Loucy (cell line): ENCODE measurements around the gene TBC1D22A.

Experiments
- H2AFZ ChIP-seq: fragments of 200-600 bp; sonication (generic); 2 replicates; pipeline ENCODE4 v1.6.0; 2016; ENCODE audit warnings: antibody characterized with exemption, mild to moderate bottlenecking, low read length, moderate library complexity
- H3F3A ChIP-seq: fragments of 200-600 bp; 2 replicates; pipeline ENCODE4 v1.6.0; 2016; ENCODE audit warnings: antibody characterized with exemption, low read depth, mild to moderate bottlenecking
- H3K27me3 ChIP-seq: fragments of 200-600 bp; sonication (generic); 2 replicates; pipeline ENCODE4 v1.6.1; 2014; ENCODE audit warnings: low read length, mild to moderate bottlenecking; ENCODE audit not compliant: insufficient read depth, poor library complexity, severe bottlenecking
- H3K36me3 ChIP-seq: fragments of 200-600 bp; sonication (generic); 2 replicates; pipeline ENCODE4 v1.6.1; 2016; ENCODE audit warnings: low read length; ENCODE audit not compliant: insufficient read depth
- H3K4me1 ChIP-seq: fragments of 200-600 bp; sonication (generic); 2 replicates; pipeline ENCODE4 v1.5.1; 2014; ENCODE audit warnings: low read length, mild to moderate bottlenecking; ENCODE audit not compliant: insufficient read depth, poor library complexity, severe bottlenecking
- H3K4me2 ChIP-seq: fragments of 200-600 bp; sonication (generic); 2 replicates; pipeline ENCODE4 v1.6.0; 2014; ENCODE audit warnings: antibody characterized with exemption, low read length, low read depth, mild to moderate bottlenecking; ENCODE audit not compliant: poor library complexity, severe bottlenecking
- H3K4me3 ChIP-seq: fragments of 200-600 bp; sonication (generic); 2 replicates; pipeline ENCODE4 v1.5.1; 2014; ENCODE audit warnings: low read length, mild to moderate bottlenecking, mixed read lengths; ENCODE audit not compliant: poor library complexity, severe bottlenecking
- H3K79me2 ChIP-seq: fragments of 200-600 bp; sonication (generic); 2 replicates; pipeline ENCODE4 v1.6.1; 2014; ENCODE audit warnings: low read length; ENCODE audit not compliant: insufficient read depth
- H3K9ac ChIP-seq: fragments of 200-600 bp; sonication (generic); 2 replicates; pipeline ENCODE4 v1.6.0; 2014; ENCODE audit warnings: mild to moderate bottlenecking, low read depth, low read length, moderate library complexity; ENCODE audit not compliant: poor library complexity, severe bottlenecking
- H3K9me2 ChIP-seq: fragments of 200-600 bp; sonication (generic); replicated peaks from 2 replicates; pipeline ENCODE4 v1.6.1; 2016; ENCODE audit warnings: low read depth, low read length, mixed read lengths
- H3K9me3 ChIP-seq: fragments of 200-600 bp; sonication (generic); 2 replicates; pipeline ENCODE4 v1.6.1; 2014; ENCODE audit warnings: mild to moderate bottlenecking, antibody characterized with exemption, low read length, low read depth; ENCODE audit not compliant: insufficient read depth
- H4K20me1 ChIP-seq: fragments of 200-600 bp; sonication (generic); 2 replicates; pipeline ENCODE4 v1.6.0; 2014; ENCODE audit warnings: antibody characterized with exemption, low read length, mild to moderate bottlenecking; ENCODE audit not compliant: insufficient read depth, poor library complexity, severe bottlenecking
- EZH2phosphoT487 ChIP-seq: fragments of 200-600 bp; IDR thresholded peaks from 2 replicates; pipeline ENCODE4 v1.6.1; 2018; ENCODE audit warnings: antibody characterized with exemption, mild to moderate bottlenecking, moderate library complexity, borderline replicate concordance
- TF ChIP-seq, protein P1 (sequence below): fragments of 200-600 bp; sonication (generic); conservative IDR thresholded peaks from 2 replicates; pipeline ENCODE4 v1.5.1; 2014; ENCODE audit warnings: mild to moderate bottlenecking, antibody characterized with exemption, low read length

TBC1D22A gene

DNA sequence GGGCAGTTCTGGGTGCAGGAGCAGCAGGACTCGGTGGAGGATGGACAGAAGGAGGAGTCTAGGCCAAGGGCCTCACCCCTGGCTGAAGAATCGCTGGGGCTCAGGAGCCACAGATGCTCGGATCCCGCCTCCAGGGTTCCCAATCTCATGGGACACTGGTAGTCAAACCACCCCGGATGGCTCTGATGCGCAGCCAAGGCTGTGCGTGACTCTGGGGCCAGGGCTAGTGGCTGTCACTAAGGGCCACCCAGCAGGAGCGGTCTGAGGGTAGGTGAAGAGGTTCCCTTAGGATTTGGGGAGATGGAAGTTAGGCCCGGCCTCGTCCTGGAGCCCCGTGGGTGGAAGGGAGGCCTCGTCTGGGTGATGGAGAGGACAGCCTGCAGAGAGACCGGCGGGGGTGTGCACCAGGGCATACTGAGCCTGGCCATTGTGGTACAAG is 300.6 kb downstream of the TBC1D22A start:
- Histone ChIP-seq H3K9me2 (no peaks in the 10 kb centered on the region), H3K9ac (no peak overlapping the region), H3K9me3 (no peaks in the 10 kb centered on the region), H3K4me1 (peaks cover 15% of the 10 kb centered on the region), H4K20me1 (no peaks in the 10 kb centered on the region), H3K27me3 (no peaks in the 10 kb centered on the region), H2AFZ (no peak overlapping the region), H3K4me3 (no peak overlapping the region), H3K79me2 (peaks cover 12% of the 10 kb centered on the region; the same call in 1 of the 2 replicates), H3K4me2 (no peak overlapping the region), H3K36me3 (peaks cover 25% of the 10 kb centered on the region; the same call in 1 of the 2 replicates), H3F3A (no peaks in the 10 kb centered on the region)
- TF ChIP-seq, protein P1, sequence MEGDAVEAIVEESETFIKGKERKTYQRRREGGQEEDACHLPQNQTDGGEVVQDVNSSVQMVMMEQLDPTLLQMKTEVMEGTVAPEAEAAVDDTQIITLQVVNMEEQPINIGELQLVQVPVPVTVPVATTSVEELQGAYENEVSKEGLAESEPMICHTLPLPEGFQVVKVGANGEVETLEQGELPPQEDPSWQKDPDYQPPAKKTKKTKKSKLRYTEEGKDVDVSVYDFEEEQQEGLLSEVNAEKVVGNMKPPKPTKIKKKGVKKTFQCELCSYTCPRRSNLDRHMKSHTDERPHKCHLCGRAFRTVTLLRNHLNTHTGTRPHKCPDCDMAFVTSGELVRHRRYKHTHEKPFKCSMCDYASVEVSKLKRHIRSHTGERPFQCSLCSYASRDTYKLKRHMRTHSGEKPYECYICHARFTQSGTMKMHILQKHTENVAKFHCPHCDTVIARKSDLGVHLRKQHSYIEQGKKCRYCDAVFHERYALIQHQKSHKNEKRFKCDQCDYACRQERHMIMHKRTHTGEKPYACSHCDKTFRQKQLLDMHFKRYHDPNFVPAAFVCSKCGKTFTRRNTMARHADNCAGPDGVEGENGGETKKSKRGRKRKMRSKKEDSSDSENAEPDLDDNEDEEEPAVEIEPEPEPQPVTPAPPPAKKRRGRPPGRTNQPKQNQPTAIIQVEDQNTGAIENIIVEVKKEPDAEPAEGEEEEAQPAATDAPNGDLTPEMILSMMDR, result no peak
- TF ChIP-seq EZH2phosphoT487, result no peak

DNA sequence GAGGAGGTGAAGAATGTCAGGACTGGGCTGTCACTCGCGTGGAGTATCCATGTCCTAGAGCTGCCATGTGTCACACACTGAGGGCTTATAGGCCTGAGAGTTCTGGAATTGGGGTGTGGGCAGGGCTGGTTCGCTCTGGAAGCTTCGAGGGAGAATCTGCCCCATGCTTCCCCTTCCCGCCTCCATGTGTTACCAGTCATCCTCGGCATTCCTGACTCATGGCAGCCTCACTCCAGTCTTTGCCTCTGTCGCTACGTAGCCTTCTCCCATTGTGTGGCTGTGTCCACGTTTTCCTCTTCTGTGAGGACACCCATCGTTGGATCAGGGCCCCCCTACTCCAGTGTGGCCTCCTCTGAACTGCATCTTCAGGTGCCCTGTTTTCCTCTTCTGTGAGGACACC is 301.2 kb downstream of the TBC1D22A start:
- H3K9ac ChIP-seq, result no peak overlapping the region
- no peak overlapping the region for H3K4me2 ChIP-seq
- no peaks in the 10 kb centered on the region for H3K9me2 ChIP-seq
- no peak for TF ChIP-seq EZH2phosphoT487
- TF ChIP-seq, protein P1, result no peak
- H2AFZ ChIP-seq, result no peak overlapping the region
- no peak overlapping the region for H3K4me3 ChIP-seq
- H3F3A ChIP-seq, result no peaks in the 10 kb centered on the region
- H3K36me3 ChIP-seq, result peaks cover 25% of the 10 kb centered on the region; the same call in 1 of the 2 replicates
- H3K79me2 ChIP-seq, result peaks cover 10% of the 10 kb centered on the region; the same call in 1 of the 2 replicates
- H4K20me1 ChIP-seq, result no peaks in the 10 kb centered on the region
- no peaks in the 10 kb centered on the region for H3K9me3 ChIP-seq
- H3K27me3 ChIP-seq, result no peaks in the 10 kb centered on the region
- peaks cover 20% of the 10 kb centered on the region for H3K4me1 ChIP-seq

DNA sequence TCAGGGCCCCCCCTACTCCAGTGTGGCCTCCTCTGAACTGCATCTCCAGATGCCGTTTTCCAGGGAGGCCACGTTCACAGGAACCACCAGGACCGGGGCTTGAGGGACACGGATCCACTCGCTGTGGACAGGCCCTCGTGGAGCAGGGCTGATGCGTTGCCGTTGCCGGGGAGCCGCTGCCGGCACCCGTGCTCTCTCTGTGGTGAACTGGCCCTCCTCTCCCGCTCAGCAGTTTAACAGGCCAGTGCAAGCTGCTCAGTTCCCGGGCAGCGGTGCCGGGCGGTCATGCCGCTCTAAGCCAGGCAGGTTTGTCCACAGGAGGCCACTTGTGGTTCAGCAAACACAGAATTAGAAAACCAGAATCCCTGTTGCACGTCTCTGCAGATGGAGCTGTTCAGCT is 301.6 kb downstream of the TBC1D22A start:
- no peaks in the 10 kb centered on the region for H3K9me3 ChIP-seq
- H3K4me1 ChIP-seq, result peaks cover 19% of the 10 kb centered on the region
- no peak overlapping the region for H3K9ac ChIP-seq
- TF ChIP-seq, protein P1, result no peak
- TF ChIP-seq EZH2phosphoT487, result no peak
- H2AFZ ChIP-seq, result no peak overlapping the region
- no peak overlapping the region for H3K4me2 ChIP-seq
- no peaks in the 10 kb centered on the region for H3K9me2 ChIP-seq
- H3K36me3 ChIP-seq, result peaks cover 25% of the 10 kb centered on the region; the same call in 1 of the 2 replicates
- H3K4me3 ChIP-seq, result no peak overlapping the region
- H4K20me1 ChIP-seq, result peaks cover 2% of the 10 kb centered on the region
- no peaks in the 10 kb centered on the region for H3F3A ChIP-seq
- no peaks in the 10 kb centered on the region for H3K27me3 ChIP-seq
- H3K79me2 ChIP-seq, result peaks cover 6% of the 10 kb centered on the region; the same call in 1 of the 2 replicates
